HCT116 (cell line): Measurements from ENCODE around the gene RNASEH2B. TPM values are rescaled to one million over a fixed set of nuclear protein-coding genes. Genes with fewer than 3 reads are reported as not detected.

Experiments used
- ATAC-seq: fragments of 200-7000 bp; cut with Tn5 transposase; 2 replicates; pipeline ENCODE4 v1.9.1; 2020; ENCODE audit warnings: mild to moderate bottlenecking, moderate library complexity
- BruUV-seq: library from RNA; stranded (reverse); fragments of 400-500 nt; replicated peaks from 2 replicates; lab custom pipeline; 2021; lab: Mats Ljungman, UMichigan
- CTCF ChIA-PET: fragments of 300-600 bp; sonication (Branson Sonifier 250); formaldehyde crosslinking; loops from one replicate; lab custom pipeline; 2021; ENCODE audit warnings: antibody characterized with exemption; lab: Charles Lee
- POLR2A ChIA-PET: fragments of 300-600, 350-600 bp; sonication (Branson Sonifier 250); formaldehyde crosslinking; loops from one replicate; lab custom pipeline; 2021; ENCODE audit warnings: antibody characterized with exemption; lab: Charles Lee
- RAD21 ChIA-PET, 2 experiments: fragments of 300-600 bp; sonication (Branson Sonifier 250); formaldehyde crosslinking; loops; one replicate each; lab custom pipeline; 2023; ENCODE audit warnings: low total read pairs in 2 of 2; ENCODE audit not compliant: uncharacterized antibody in 2 of 2, unreplicated experiment in 2 of 2, low non-redundant PET in 1 of 2; lab: Charles Lee
- DNase-seq: peaks from one replicate; pipeline ENCODE4 v3.0.0-alpha.2; 2010; ENCODE audit warnings: low read depth, low spot score
- H2AFZ ChIP-seq: fragments of 200-600 bp; shearing (Covaris generic), sonication (generic); 2 replicates; pipeline ENCODE4 v1.6.1; 2017; ENCODE audit warnings: low read depth, mixed run types, mixed read lengths, antibody characterized with exemption, low read length; ENCODE audit not compliant: poor library complexity, severe bottlenecking
- H3K27ac ChIP-seq: 2 replicates; pipeline ENCODE4 v1.5.1; 2012; ENCODE audit warnings: low read depth, low read length
- H3K27me3 ChIP-seq: fragments of 200-600 bp; sonication (generic); 2 replicates; pipeline ENCODE4 v1.6.1; 2016; ENCODE audit warnings: mixed run types, low read length, mixed read lengths; ENCODE audit not compliant: insufficient read depth
- H3K36me3 ChIP-seq, 2 experiments: fragments of 200-500 bp in 1 of 2; fragments of 200-600 bp in 1 of 2; sonication (Bioruptor generic) in 1 of 2; sonication (generic) in 1 of 2; 2 replicates each; pipeline versions ENCODE4 v1.5.1 to v1.6.1; 2014 to 2016; ENCODE audit warnings: low read length in 2 of 2, inconsistent platforms in 1 of 2, mixed read lengths in 1 of 2, mixed run types in 1 of 2; ENCODE audit not compliant: insufficient read depth in 2 of 2, control insufficient read depth in 1 of 2
- H3K4me1 ChIP-seq, 2 experiments: fragments of 200-600 bp in 1 of 2; sonication (generic) in 1 of 2; 2 replicates each; pipeline versions ENCODE4 v1.5.1 to v1.6.1; 2012 to 2017; ENCODE audit warnings: low read length in 2 of 2, inconsistent platforms in 1 of 2, mild to moderate bottlenecking in 1 of 2, mixed read lengths in 1 of 2, mixed run types in 1 of 2, moderate library complexity in 1 of 2; ENCODE audit not compliant: insufficient read depth in 2 of 2, control insufficient read depth in 1 of 2
- H3K4me2 ChIP-seq: fragments of 200-600 bp; sonication (generic); 2 replicates; pipeline ENCODE4 v1.6.1; 2017; ENCODE audit warnings: mixed run types, low read length, mixed read lengths
- H3K4me3 ChIP-seq, 2 experiments: fragments of 200-600 bp in 1 of 2; sonication (generic) in 1 of 2; replicated peaks in 1 of 2; 2 replicates each; pipeline ENCODE4 v1.5.1; 2011 to 2016; ENCODE audit warnings: low read length in 2 of 2, control low read depth in 1 of 2, low read depth in 1 of 2, mild to moderate bottlenecking in 1 of 2, mixed read lengths in 1 of 2, mixed run types in 1 of 2
- H3K79me2 ChIP-seq: fragments of 200-600 bp; sonication (generic); 2 replicates; pipeline ENCODE4 v1.6.1; 2017; ENCODE audit warnings: mild to moderate bottlenecking, mixed run types, low read length, moderate library complexity, mixed read lengths; ENCODE audit not compliant: insufficient read depth
- H3K9ac ChIP-seq: fragments of 200-600 bp; sonication (generic); 2 replicates; pipeline ENCODE4 v1.6.1; 2016; ENCODE audit warnings: low read length, mixed read lengths
- H3K9me2 ChIP-seq: fragments of 200-600 bp; sonication (generic), shearing (Covaris generic); 2 replicates; pipeline ENCODE4 v1.6.1; 2017; ENCODE audit warnings: mixed run types, mild to moderate bottlenecking, moderate library complexity; ENCODE audit not compliant: insufficient read depth
- H3K9me3 ChIP-seq, 2 experiments: fragments of 200-500 bp in 1 of 2; fragments of 200-600 bp in 1 of 2; sonication (Bioruptor generic) in 1 of 2; sonication (generic) in 1 of 2; 2 replicates each; pipeline ENCODE4 v1.6.1; 2014 to 2017; ENCODE audit warnings: low read length in 2 of 2, mixed read lengths in 2 of 2, inconsistent platforms in 1 of 2, low read depth in 1 of 2, mild to moderate bottlenecking in 1 of 2, mixed run types in 1 of 2, moderate library complexity in 1 of 2; ENCODE audit not compliant: control insufficient read depth in 1 of 2, insufficient read depth in 1 of 2
- H4K20me1 ChIP-seq: fragments of 200-600 bp; sonication (generic), shearing (Covaris generic); 2 replicates; pipeline ENCODE4 v1.6.1; 2017; ENCODE audit warnings: mixed run types, mild to moderate bottlenecking, moderate library complexity; ENCODE audit not compliant: insufficient read depth
- CBX3 ChIP-seq: IDR thresholded peaks from 2 replicates; pipeline ENCODE4 v1.6.1; 2012; ENCODE audit warnings: low read depth
- CEBPB ChIP-seq: IDR thresholded peaks from 2 replicates; pipeline ENCODE4 v1.6.1; 2012; ENCODE audit warnings: low read depth
- EGR1 ChIP-seq: IDR thresholded peaks from 2 replicates; pipeline ENCODE4 v1.6.1; 2012; ENCODE audit warnings: low read depth
- ELF1 ChIP-seq: IDR thresholded peaks from 2 replicates; pipeline ENCODE4 v1.6.1; 2012; ENCODE audit warnings: low read depth, borderline replicate concordance
- EZH2 ChIP-seq: fragments of 200-600 bp; sonication (generic); IDR thresholded peaks from 2 replicates; pipeline ENCODE4 v1.6.1; 2017; ENCODE audit warnings: antibody characterized with exemption, mixed run types
- EZH2phosphoT487 ChIP-seq: fragments of 200-600 bp; IDR thresholded peaks from 2 replicates; pipeline ENCODE4 v1.6.1; 2018; ENCODE audit warnings: antibody characterized with exemption, borderline replicate concordance
- FOSL1 ChIP-seq: IDR thresholded peaks from 2 replicates; pipeline ENCODE4 v1.6.1; 2012; ENCODE audit warnings: low read depth
- POLR2A ChIP-seq: IDR thresholded peaks from 2 replicates; pipeline ENCODE4 v1.7.0; 2011; ENCODE audit warnings: borderline replicate concordance; ENCODE audit not compliant: insufficient read depth, insufficient read length; ENCODE audit errors: extremely low read depth
- TCF7L2 ChIP-seq: IDR thresholded peaks from 2 replicates; pipeline ENCODE4 v1.7.0; 2011; ENCODE audit warnings: borderline replicate concordance, inconsistent platforms; ENCODE audit not compliant: insufficient read depth, insufficient read length; ENCODE audit errors: extremely low read depth
- ZFX ChIP-seq: fragments of 450-650 bp; IDR thresholded peaks from 2 replicates; pipeline ENCODE4 v1.6.1; 2017
- intact Hi-C: fragments of 100-400 bp; cut with micrococcal nuclease; formaldehyde crosslinking; loops from 2 replicates; pipeline ENCODE4 v1.10.0; 2022
- total RNA-seq: library from RNA; stranded (reverse); gene quantifications from one replicate; pipeline ENCODE4 v1.2.1, GENCODE V29; 2021; ENCODE audit not compliant: unreplicated experiment
- TF ChIP-seq, protein P1 (sequence below): IDR thresholded peaks from 2 replicates; pipeline ENCODE4 v1.6.1; 2012
- TF ChIP-seq, protein P2 (sequence below): IDR thresholded peaks from 2 replicates; pipeline ENCODE4 v1.6.1; 2012; ENCODE audit warnings: low read depth

RNASEH2B gene
- total RNA-seq, 1 experiment from 2014 or later: 41.3 TPM

DNA sequence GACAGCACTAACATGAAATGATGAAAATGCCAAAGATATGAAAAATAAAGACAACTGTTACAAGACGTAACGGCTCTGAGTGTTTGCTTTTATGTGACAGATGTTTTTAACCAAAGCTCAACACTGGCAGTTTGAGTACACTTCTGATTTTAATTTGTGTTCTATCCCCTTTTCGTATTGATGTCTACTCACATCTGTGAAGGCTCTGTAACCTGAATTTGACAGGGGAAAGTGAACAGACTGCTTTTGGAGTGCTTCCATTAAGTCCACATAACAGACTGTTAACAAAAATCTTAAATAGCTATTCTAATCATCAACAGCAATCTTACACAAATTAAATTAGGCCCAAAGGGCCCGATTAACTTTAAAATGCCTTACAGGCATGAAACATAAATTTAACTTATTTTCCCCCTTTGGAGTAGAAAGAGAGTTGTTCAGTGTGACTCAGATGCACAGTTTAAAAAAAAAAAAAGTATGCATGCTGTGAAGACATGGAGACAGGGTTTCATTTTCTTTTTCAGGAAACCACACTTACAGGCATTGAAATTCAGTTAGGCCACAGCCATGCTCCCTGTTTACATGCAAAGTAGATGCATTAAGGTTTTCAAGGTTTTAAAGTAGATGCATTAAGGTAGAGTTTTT lies 16.3 kb upstream of the RNASEH2B start:
- no peak overlapping the region for H3K9ac ChIP-seq
- no peaks in the 10 kb centered on the region for H3K9me2 ChIP-seq
- TF ChIP-seq, protein P1, sequence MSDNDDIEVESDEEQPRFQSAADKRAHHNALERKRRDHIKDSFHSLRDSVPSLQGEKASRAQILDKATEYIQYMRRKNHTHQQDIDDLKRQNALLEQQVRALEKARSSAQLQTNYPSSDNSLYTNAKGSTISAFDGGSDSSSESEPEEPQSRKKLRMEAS: no peak
- TF ChIP-seq CEBPB: no peak
- TF ChIP-seq POLR2A: no peak
- TF ChIP-seq FOSL1: no peak
- TF ChIP-seq, protein P2, sequence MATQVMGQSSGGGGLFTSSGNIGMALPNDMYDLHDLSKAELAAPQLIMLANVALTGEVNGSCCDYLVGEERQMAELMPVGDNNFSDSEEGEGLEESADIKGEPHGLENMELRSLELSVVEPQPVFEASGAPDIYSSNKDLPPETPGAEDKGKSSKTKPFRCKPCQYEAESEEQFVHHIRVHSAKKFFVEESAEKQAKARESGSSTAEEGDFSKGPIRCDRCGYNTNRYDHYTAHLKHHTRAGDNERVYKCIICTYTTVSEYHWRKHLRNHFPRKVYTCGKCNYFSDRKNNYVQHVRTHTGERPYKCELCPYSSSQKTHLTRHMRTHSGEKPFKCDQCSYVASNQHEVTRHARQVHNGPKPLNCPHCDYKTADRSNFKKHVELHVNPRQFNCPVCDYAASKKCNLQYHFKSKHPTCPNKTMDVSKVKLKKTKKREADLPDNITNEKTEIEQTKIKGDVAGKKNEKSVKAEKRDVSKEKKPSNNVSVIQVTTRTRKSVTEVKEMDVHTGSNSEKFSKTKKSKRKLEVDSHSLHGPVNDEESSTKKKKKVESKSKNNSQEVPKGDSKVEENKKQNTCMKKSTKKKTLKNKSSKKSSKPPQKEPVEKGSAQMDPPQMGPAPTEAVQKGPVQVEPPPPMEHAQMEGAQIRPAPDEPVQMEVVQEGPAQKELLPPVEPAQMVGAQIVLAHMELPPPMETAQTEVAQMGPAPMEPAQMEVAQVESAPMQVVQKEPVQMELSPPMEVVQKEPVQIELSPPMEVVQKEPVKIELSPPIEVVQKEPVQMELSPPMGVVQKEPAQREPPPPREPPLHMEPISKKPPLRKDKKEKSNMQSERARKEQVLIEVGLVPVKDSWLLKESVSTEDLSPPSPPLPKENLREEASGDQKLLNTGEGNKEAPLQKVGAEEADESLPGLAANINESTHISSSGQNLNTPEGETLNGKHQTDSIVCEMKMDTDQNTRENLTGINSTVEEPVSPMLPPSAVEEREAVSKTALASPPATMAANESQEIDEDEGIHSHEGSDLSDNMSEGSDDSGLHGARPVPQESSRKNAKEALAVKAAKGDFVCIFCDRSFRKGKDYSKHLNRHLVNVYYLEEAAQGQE: no peak
- TF ChIP-seq TCF7L2: no peak
- TF ChIP-seq ELF1: no peak
- no peak for TF ChIP-seq EZH2
- no peak for TF ChIP-seq EZH2phosphoT487
- TF ChIP-seq CBX3: no peak
- TF ChIP-seq EGR1: no peak
- no peak for TF ChIP-seq ZFX
- H4K20me1 ChIP-seq: no peaks in the 10 kb centered on the region
- H3K27me3 ChIP-seq: no peaks in the 10 kb centered on the region
- no peaks in the 10 kb centered on the region for H3K36me3 ChIP-seq
- no peak overlapping the region for H3K27ac ChIP-seq
- no peak for DNase-seq
- ChIA-PET RAD21 (no interaction called here), POLR2A (no interaction called here), CTCF (no interaction called here)
- H3K4me1 ChIP-seq: no peaks in the 10 kb centered on the region
- BruUV-seq: no TSS peak
- ATAC-seq: no peak
- H3K9me3 ChIP-seq: no peaks in the 10 kb centered on the region
- H3K4me3 ChIP-seq: no peak overlapping the region
- no peaks in the 10 kb centered on the region for H3K79me2 ChIP-seq
- intact Hi-C loops: no loop called here
- H3K4me2 ChIP-seq: no peak overlapping the region
- no peak overlapping the region for H2AFZ ChIP-seq
